HG02798 (cell line): ENCODE measurements around the gene TMEM185B.
"Not testable (repeated sequence)": the region's sequence is repeated elsewhere in the genome, so short reads cannot be mapped to it uniquely, and the experiment has no call there.

Experiments
- ATAC-seq: cut with Tn5 transposase; IDR thresholded peaks from one replicate; pipeline ENCODE4 v1.9.1; 2021; ENCODE audit warnings: mild to moderate bottlenecking; ENCODE audit not compliant: unreplicated experiment, poor library complexity

The TMEM185B gene

DNA sequence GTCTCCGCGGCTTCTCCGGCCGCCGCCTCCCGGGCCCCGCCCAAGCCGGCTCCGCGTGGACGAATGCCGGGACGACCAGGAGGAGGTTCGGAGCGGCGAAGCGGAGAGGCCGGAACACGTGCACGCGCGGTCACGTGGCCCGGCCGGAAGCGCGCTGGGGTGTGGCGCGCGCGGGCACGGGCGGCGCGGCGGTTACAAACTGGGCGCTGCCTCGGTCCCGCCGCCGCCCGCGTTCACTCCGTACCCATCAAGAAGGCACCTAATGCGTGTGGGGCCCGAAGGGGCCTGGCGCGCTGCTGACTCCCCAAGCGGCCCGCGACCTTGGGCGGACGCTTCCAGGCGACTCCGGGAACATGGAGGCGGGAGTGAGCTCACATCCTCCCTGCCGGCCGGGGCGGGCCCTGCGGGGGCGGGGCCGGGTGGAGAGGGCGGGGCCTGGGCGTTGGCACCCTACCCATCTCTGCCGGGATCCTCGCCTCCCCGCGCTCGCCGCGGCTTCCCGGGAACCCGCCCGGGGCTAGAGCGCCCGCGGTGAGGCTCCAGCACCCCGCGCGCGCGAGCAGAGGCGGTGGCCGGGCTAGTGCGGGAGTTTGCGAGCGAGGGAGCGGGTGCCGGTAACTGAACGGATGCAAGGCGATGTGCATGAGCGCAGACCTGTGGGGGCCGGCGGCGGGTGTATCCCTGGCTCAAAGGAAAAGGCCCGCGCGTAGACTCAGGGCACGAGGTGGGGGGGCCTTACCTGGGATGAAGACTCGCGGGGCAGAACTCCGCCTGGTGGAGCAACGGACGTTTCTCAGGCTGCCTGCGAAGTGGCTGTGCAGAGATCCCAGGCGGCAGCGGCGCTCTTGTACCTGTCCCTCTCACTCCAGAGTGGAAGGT lies at the start of gene TMEM185B:
Gene TMEM185B (minus strand): TSS at position 367 of the 879 bp plus-strand sequence. CDS start 424 bp downstream, outside the sequence.
- peak; percentile 91 for ATAC-seq

DNA sequence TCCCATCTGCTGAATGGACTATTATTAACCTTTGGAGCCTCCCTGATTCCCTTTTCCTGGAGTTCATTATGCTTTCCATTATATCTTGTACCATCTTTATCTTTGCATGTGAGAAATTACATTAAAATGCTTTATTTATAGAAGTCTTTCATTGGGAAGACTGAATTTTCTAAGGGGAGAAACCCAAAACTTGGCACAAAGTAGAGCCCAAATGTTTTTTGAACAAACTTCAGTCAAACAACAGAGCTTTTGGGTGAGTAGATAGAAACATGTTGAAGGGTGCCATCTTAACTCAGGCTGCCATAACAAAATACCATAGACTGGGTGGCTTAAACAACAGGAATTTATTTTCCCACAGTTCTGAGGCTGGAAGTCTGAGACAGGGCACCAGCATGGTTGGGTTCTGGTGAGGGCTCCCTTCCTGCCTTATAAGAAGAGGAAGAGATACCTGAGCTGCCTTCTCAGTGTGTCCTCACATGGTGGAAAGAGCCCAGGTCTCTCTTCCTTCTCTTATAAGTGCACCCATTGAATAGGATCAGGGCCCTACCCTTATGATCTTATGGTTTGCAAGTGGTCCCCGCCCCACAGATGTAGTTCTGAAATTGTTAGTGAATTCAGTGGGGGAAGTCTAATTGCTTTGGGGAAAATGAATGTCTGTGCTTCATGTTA lies 48.6 kb upstream of the TMEM185B start:
- no peak for ATAC-seq

DNA sequence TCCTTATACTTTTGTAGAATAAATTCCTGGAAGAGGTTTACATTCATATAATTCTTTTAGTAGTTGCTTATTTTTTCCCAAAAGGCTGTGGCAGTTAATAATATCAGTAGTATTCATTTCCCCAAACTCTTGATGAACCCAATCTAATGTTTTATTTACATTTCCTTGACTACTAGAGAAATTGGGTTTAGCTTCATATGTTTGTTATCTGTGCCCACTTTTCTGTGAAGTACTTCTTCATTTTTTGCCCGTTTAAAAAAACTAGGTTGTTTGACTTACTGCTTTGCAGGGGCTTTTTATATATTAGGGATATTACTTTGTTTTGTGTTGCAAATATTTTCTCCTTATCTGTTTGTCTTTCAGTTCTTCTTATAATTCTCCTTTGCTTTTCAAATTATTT lies 46.6 kb upstream of the TMEM185B start:
- ATAC-seq, result no peak

DNA sequence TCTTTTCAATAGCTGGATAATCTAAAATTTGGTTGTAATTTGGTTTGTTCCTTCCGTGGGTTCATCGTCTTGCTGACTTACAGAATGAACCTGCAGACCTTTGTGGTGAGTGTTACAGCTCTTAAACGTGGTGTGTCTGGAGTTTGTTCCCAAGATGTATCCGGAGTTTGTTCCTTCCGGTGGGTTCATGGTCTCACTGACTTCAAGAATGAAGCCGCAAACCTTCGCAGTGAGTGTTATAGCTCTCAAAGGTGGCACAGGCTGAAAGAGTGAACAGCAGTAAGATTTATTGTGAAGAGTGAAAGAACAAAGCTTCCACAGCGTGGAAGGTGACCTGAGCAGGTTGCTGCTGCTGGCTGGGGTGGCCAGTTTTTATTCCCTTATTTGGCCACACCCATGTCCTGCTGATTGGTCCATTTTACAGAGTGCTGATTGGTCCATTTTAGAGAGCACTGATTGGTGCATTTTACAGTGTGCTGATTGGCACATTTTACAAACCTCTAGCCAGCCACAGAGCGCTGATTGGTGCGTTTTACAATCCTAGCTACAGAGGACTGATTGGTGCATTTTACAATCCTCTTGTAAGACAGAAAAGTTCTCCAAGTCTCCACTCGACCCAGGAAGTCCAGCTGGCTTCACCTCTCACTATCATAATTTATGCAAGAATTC lies 46.0 kb upstream of the TMEM185B start:
- ATAC-seq, result no peak

DNA sequence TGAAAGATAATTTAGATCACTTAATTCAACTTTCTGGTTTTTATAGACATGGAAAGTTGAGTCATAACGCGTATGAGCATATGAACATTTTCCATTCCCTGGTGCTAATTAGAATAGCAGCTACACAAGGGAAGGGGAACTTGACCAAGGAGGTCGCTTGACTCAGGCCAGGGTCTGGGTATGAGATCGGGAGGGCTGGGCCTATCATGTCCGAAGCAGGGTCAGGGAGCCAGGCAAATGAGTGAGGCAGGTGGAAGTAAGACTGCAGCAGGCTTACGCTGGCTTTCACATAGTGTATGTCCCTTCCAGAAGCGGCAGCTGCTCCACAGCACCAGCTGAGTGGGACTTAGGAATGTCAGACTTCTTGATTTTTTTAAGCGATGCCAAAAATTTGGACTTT lies 44.1 kb upstream of the TMEM185B start:
- ATAC-seq, result no peak

DNA sequence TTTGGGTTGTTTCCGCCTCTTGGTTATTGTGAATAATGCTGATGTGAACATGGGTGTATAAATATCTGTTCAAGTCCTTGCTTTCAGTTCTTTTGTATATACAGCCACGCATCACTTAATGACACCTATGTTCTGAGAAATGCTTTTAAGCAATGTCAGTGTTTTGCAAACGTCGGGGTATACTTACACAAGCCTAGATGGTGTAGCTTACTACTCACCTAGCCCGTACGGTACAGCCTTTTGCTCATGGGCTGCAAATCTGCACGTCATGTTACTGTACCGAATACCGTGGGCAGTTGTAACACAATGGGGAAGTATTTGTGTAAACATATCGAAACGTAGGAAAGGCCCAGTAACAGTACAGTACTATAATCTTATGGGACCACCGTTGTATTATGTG lies 41.8 kb upstream of the TMEM185B start:
- no peak for ATAC-seq

DNA sequence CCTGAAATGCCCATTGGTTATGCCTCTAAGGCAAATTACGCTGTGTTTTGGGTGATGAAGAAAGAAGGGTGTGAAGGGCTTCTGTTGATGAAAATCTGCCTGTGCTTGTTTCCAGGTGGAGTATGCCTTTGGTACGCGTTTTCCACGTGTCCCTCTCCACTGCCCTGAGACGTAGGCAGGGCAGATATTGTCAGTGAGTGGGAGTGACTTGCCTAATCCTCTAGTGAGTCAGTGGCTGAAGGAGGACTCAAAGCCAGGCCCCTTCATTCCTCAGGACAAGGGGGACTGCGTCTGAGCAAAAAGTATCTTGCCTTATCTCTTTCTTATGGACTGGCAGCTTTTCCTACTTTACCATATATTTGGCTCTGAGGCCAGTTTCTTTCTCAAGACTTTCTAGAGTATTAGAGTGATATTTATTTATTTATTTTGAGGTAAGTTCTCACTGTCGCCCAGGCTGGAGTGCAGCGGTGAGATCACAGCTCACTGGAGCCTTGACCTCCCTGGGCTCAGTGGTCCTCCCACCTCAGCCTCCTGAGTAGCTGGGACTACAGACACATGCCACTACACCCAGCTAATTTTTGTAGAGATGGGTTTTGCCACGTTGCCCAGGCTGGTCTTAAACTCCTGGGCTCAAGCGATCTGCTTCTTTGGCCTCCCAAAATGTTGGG lies 39.7 kb upstream of the TMEM185B start:
- ATAC-seq, result no peak

DNA sequence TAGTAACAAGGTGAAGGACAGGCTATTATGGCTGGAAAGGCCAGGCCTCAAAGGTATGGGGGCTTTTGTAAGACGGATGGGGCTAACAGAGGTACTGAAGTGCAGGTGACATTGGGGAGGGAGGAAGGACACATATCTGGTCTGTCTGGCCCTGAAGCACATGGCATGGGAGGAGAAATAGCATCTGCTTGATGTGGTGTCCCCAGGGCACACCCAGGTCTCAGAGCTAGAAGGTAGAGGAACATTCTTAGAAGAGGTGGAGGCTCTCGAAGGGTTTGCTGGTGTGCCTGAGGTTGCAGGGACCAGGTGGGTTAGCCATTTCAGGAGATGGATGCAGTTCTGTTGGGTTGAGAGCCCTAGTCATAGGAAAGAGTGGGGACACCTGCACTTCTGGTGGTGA lies 39.0 kb upstream of the TMEM185B start:
- ATAC-seq, result no peak

DNA sequence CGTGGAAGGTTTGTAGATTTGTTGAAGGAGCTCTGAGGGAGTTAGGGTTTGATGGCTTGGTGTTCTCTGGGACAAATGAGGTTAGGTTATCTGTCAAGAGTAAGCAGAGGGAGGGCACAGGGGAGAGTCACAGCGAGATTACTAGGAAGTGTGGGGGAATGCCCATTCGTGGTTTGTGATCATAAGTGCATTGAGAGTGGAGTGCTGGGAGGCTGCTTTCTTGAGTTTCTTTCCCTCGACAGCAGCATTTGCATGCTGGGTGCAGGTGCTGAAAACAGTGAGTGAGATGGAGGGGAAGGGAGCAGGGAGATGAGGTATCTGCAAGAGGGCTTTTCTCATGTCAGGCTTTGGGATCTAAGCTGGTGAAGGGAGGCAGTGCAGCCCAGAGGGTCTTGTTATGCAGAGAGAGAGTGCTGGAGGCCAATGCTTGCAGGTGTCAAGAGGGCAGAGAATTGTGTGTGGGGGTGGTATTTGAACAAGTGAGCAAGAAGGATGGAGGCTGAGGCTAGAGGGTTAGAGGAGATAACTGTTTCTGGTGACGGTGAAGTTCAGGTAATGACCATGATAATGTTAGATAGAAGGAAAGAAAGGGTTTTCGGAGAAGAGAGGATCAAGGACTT lies 38.3 kb upstream of the TMEM185B start:
- ATAC-seq, result peak; percentile 94

DNA sequence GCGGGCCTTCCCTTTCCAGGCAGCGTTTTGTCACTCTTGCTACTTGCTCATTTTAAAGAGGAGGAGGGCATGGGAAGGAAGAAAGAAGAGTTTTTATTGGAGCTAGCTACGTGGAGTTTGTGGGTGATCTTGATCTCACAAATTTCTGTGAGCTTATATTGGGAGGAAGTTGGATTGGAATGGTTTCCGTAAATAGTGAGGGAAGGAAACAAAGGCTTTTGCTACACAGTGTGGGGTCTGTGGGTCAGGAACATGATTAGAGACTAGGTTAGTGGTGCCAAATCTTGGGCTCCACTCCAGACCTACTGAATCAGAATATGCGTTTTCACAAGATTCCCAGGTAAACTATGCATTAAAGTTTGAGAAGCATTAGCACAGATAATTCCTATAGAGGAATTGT lies 37.5 kb upstream of the TMEM185B start:
- no peak for ATAC-seq

DNA sequence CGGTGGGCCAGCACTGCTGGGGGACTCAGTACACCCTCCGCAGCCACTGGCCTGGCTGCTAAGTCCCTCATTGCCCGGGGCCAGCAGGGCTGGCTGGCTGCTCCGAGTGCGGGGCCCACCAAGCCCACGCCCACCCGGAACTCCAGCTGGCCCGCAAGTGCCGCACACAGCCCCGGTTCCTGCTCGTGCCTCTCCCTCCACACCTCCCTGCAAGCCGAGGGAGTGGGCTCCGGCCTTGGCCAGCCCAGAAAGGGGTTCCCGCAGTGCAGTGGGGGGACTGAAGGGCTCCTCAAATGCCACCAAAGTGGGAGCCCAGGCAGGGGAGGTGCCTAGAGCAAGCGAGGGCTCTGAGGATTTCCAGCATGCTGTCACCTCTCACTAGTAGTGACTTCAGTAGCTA lies 36.7 kb upstream of the TMEM185B start:
- ATAC-seq, result not testable (repeated sequence)

DNA sequence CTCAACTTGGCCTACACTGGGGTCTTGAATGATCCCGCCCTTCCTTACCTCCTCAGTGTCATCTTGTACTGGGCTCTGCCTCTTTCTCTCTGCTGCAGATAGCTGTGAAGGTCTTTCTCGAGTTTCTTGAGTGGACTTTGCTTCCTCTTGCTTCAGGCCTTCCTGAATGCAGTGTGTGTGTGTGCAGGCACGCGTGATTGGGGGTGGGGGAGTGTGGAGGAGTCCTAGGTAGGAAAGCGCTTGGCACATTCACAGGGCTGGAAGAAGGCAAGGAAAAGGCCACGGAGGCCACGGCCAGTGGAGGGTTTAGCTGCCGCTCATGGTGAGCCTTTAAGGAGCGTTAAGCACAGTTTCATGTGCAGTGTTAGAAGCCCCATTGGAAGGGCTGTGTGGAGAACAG lies 35.0 kb upstream of the TMEM185B start:
- ATAC-seq, result no peak

DNA sequence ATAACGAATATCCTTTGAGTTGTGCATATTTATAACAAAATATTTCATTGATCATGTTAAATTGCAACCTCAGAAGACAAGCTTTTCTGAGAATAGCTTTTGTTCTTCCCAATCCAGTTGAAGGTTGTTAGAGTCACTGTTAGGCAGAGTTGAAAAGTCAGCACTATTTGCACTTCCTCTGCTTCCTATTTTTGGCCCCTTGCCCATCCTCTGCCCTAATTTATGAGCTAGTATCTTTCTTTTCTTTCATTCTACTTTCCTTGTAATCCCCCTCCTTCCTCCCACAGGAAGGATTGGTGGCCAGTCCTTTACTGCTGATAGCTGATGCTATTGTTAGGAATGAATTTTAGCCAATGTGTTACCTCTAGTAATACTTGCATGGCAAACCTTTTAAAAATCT lies 34.3 kb upstream of the TMEM185B start:
- no peak for ATAC-seq

DNA sequence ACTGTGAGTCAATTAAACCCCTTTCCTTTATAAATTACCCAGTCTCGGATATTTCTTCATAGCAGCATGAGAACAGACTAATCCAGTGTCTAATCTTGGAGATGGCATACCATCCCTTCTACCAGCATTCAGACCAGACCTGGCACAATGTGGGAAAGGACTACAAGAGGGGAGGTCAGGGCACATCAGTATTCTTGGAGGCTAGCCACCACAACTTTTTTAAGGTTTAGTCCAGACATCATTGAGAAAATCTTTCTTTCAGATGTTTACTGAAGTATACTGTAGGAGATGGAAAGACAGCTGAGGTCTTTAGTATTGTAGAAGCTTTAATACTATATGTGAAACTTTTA lies 33.4 kb upstream of the TMEM185B start:
- ATAC-seq, result no peak

DNA sequence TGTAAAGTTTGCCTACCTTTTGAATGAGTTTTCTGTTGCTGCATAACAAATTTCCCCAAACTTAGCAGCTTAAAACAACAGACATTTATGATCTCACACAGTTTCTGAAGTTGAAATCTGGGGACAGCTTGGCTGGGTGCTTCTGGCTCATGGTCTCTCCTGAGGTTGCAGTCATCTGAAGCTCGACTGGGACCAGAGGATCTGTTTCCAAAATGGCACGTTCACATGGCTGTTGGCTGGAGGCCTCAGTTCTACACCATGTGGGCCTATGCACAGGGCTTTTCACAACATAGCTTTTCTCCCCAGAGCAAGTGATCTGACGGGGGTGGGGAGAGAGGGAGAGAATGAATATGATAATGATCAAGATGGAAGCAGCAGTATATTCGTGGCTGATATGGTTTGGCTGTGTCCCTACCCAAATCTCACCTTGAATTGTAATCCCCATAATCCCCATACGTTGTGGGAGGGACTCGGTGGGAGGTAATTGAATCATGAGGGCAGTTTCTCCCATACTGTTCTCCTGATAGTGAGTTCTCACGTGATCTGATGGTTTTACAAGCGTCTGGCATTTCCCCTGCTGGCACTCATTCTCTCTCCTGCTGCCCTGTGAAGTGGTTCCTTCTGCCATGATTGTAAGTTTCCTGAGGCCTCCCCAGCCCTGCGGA lies 32.9 kb upstream of the TMEM185B start:
- ATAC-seq, result no peak

DNA sequence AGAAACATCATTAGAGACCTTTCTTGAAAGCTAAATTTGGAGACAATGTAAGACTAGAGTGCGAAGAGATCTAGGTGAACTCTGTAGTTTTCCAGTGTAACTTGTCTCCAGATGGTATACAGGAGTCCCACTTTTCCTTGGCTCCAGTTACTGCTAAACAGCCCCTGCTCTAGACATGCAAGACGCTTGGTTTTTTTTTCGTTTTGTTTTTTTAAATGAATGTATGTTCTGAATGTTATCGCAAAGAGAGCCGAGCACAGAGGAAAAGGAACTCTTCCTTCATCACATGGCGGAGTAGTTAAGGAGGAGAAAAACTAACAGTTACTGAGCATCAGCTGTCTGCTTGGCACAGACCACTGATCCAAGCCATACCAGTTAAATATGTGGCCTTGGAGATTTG lies 31.9 kb upstream of the TMEM185B start:
- no peak for ATAC-seq

DNA sequence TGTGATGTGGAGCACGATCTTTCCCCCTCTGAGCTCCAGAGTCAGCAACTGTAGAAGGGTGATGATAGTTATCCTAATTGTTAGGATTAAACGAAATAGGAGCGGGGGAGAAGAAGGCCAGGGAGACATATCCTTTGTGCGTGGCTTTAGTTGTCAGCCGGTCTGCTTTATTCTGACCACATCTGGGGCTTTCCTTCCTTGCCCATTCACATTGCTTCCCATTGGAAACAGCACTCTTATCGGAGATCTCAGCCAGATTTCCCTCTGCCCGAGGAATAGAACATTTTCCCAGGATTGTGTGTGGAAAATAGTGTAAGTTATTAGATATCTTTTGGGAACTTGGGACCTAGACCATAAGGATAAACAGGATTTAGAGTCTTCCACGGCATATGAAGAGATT lies 31.0 kb upstream of the TMEM185B start:
- ATAC-seq, result no peak

DNA sequence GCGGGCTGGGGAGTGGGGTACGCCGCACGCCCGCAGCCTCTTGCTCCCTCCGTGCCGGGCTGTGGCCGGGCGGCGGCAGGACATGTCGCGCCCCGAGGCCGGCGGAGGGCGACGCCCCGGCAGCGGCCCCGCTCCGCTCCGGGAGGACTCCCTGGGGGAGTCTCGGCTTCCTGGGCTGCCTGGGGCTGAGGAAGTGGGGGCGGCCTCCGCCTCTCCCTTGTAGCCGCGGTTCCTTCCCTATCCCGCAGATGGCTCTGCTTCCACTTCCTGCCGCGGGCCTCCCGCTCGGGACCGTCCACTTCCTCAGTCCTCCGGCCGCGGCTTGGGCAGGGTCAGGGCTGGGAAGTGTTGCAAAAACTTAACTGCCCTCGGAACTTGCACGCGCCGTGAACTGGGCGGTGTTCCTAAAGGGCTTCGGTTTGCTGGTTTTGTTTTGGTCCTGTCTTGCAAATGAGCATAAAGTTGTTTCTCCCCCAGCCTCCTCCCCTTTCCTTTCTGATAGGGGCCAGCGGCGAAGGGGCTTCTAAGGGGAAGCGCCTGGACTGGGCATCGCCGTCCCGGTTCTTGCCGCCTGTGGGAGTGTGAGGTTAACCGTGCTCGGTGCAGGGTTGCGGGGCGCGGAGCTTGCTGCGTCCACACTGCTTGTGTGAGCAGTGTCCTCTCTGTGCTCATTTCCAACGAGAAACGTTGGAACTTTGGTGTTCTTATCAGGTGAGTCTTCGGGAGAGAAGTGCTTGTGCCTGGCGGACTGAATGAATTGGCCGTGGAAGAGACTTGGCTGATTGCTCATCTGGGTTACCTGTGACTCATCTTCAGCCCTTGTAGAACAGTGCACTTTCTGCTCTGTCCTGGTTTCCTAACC lies 30.1 kb upstream of the TMEM185B start:
- peak; percentile 25 for ATAC-seq
